Retina (tissue), 1 donor: ENCODE results near the gene ANKRD11.
"Not testable (repeated sequence)": the region's sequence is repeated elsewhere in the genome, so short reads cannot be mapped to it uniquely, and the experiment has no call there.

Experiments
- DNase-seq: peaks from one replicate; pipeline ENCODE4 v3.0.0-alpha.2; 2016

ANKRD11 gene

GRCh38 chr16:89478576-89479221, 11.7 kb downstream of the ANKRD11 start:
- DNase-seq, result no peak

GRCh38 chr16:89476811-89477261, 13.5 kb downstream of the ANKRD11 start:
- DNase-seq, result no peak

GRCh38 chr16:89476379-89476778, 14.0 kb downstream of the ANKRD11 start:
- DNase-seq, result no peak

- no peak for DNase-seq
Measured at GRCh38 chr16:89475144-89475543, 15.2 kb downstream of the ANKRD11 start.

GRCh38 chr16:89473791-89474414, 16.5 kb downstream of the ANKRD11 start:
- no peak for DNase-seq

- DNase-seq, result no peak
Measured at GRCh38 chr16:89473136-89473712, 17.1 kb downstream of the ANKRD11 start.

- no peak for DNase-seq
Measured at GRCh38 chr16:89472711-89473075, 17.7 kb downstream of the ANKRD11 start.

- no peak for DNase-seq
Measured at GRCh38 chr16:89467382-89467781, 23.0 kb downstream of the ANKRD11 start.

- DNase-seq, result no peak
Measured at GRCh38 chr16:89466920-89467319, 23.4 kb downstream of the ANKRD11 start.

GRCh38 chr16:89463312-89463711, 27.0 kb downstream of the ANKRD11 start:
- DNase-seq, result not testable (repeated sequence)

GRCh38 chr16:89462639-89463038, 27.7 kb downstream of the ANKRD11 start:
- DNase-seq, result not testable (repeated sequence)

GRCh38 chr16:89461890-89462289, 28.5 kb downstream of the ANKRD11 start:
- DNase-seq, result not testable (repeated sequence)

- DNase-seq, result no peak
Measured at GRCh38 chr16:89460556-89460955, 29.8 kb downstream of the ANKRD11 start.

GRCh38 chr16:89458967-89459366, 31.4 kb downstream of the ANKRD11 start:
- no peak for DNase-seq

GRCh38 chr16:89458551-89458950, 31.8 kb downstream of the ANKRD11 start:
- no peak for DNase-seq

- no peak for DNase-seq
Measured at GRCh38 chr16:89456419-89456959, 33.9 kb downstream of the ANKRD11 start.

- no peak for DNase-seq
Measured at GRCh38 chr16:89455692-89456091, 34.7 kb downstream of the ANKRD11 start.

- no peak for DNase-seq
Measured at GRCh38 chr16:89455178-89455577, 35.2 kb downstream of the ANKRD11 start.

GRCh38 chr16:89454378-89455125, 35.8 kb downstream of the ANKRD11 start:
- not testable (repeated sequence) for DNase-seq

GRCh38 chr16:89453501-89454321, 36.6 kb downstream of the ANKRD11 start:
- DNase-seq, result no peak

- no peak for DNase-seq
Measured at GRCh38 chr16:89452925-89453324, 37.4 kb downstream of the ANKRD11 start.

- no peak for DNase-seq
Measured at GRCh38 chr16:89452241-89452640, 38.1 kb downstream of the ANKRD11 start.
